ENCODE measurements around the gene YWHAG. TPM values are rescaled to one million over a fixed set of nuclear protein-coding genes. Genes with fewer than 3 reads are reported as not detected.

Gene YWHAG
- total and polyA plus RNA-seq, 9 of the 15 experiments (the other 6 are each of a cell fraction or from before 2014, with no cell fraction given): 30.4 to 246 (median 94.5) TPM

DNA sequence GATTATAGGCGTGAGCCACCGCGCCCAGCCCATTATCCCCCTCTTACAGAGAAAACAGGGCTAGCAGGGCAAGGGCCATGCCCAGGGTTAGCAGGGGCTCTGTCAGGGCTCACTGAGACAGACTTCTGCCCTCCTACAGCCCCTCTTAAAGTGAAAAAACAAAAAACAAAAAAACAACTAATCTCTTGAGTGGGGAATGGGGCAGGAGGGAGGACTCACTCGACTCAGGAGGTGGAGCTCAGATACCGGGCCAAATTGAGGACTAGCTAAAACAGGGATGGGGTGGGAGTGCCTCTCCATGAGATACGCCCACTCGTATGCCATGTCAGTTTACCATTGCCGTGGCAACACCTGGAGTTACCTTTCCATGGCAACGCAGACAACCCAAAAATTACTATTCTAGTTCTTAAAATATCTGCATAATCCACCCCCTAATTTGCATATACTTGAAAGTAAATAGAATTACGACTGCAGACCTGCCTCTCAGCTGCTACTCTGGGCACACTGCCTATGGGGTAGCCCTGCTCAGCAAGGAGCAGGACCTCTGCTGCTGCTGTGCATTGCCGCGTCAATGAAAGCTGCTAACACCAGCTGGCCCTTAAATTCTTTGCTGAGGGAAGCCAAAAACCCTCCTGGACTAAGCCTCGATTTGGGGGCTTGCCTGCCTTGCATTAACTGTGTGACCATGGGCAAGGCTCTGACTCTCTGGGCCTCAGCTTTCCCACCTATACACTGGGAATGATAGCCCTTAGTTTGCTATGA, 37.4 kb upstream of the YWHAG start (continued):
- TF ChIP-seq TRIM28 (IDR thresholded peaks at IDR 0.05) (no peak), ZBTB8A (IDR thresholded peaks at IDR 0.05; ENCODE audit: partially characterized antibody) (no peak), SAP30 (IDR thresholded peaks at IDR 0.05; ENCODE audit: borderline replicate concordance, insufficient read depth, low read depth, low read length, poor library complexity, severe bottlenecking) (no peak), PYGO2 (tag; IDR thresholded peaks at IDR 0.05) (no peak), DPF2 (IDR thresholded peaks at IDR 0.05) (peak; percentile 23; the same call in 1 of the 2 replicates), EP400 (IDR thresholded peaks at IDR 0.05) (peak; percentile 17; the same call in 1 of the 2 replicates)
- TF ChIP-seq, protein P1, sequence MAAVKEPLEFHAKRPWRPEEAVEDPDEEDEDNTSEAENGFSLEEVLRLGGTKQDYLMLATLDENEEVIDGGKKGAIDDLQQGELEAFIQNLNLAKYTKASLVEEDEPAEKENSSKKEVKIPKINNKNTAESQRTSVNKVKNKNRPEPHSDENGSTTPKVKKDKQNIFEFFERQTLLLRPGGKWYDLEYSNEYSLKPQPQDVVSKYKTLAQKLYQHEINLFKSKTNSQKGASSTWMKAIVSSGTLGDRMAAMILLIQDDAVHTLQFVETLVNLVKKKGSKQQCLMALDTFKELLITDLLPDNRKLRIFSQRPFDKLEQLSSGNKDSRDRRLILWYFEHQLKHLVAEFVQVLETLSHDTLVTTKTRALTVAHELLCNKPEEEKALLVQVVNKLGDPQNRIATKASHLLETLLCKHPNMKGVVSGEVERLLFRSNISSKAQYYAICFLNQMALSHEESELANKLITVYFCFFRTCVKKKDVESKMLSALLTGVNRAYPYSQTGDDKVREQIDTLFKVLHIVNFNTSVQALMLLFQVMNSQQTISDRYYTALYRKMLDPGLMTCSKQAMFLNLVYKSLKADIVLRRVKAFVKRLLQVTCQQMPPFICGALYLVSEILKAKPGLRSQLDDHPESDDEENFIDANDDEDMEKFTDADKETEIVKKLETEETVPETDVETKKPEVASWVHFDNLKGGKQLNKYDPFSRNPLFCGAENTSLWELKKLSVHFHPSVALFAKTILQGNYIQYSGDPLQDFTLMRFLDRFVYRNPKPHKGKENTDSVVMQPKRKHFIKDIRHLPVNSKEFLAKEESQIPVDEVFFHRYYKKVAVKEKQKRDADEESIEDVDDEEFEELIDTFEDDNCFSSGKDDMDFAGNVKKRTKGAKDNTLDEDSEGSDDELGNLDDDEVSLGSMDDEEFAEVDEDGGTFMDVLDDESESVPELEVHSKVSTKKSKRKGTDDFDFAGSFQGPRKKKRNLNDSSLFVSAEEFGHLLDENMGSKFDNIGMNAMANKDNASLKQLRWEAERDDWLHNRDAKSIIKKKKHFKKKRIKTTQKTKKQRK (IDR thresholded peaks at IDR 0.05; ENCODE audit: borderline replicate concordance, low read depth, low read length): no peak
- TF ChIP-seq, protein P2, sequence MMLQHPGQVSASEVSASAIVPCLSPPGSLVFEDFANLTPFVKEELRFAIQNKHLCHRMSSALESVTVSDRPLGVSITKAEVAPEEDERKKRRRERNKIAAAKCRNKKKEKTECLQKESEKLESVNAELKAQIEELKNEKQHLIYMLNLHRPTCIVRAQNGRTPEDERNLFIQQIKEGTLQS (IDR thresholded peaks at IDR 0.05): no peak
- TF ChIP-seq, protein P2 (CRISPR knock-in tag; conservative IDR thresholded peaks at IDR 0.05): no peak
- TF ChIP-seq, protein P3, sequence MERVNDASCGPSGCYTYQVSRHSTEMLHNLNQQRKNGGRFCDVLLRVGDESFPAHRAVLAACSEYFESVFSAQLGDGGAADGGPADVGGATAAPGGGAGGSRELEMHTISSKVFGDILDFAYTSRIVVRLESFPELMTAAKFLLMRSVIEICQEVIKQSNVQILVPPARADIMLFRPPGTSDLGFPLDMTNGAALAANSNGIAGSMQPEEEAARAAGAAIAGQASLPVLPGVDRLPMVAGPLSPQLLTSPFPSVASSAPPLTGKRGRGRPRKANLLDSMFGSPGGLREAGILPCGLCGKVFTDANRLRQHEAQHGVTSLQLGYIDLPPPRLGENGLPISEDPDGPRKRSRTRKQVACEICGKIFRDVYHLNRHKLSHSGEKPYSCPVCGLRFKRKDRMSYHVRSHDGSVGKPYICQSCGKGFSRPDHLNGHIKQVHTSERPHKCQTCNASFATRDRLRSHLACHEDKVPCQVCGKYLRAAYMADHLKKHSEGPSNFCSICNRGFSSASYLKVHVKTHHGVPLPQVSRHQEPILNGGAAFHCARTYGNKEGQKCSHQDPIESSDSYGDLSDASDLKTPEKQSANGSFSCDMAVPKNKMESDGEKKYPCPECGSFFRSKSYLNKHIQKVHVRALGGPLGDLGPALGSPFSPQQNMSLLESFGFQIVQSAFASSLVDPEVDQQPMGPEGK (CRISPR knock-in tag; IDR thresholded peaks at IDR 0.05; ENCODE audit: borderline replicate concordance): no peak
- TF ChIP-seq, protein P4, sequence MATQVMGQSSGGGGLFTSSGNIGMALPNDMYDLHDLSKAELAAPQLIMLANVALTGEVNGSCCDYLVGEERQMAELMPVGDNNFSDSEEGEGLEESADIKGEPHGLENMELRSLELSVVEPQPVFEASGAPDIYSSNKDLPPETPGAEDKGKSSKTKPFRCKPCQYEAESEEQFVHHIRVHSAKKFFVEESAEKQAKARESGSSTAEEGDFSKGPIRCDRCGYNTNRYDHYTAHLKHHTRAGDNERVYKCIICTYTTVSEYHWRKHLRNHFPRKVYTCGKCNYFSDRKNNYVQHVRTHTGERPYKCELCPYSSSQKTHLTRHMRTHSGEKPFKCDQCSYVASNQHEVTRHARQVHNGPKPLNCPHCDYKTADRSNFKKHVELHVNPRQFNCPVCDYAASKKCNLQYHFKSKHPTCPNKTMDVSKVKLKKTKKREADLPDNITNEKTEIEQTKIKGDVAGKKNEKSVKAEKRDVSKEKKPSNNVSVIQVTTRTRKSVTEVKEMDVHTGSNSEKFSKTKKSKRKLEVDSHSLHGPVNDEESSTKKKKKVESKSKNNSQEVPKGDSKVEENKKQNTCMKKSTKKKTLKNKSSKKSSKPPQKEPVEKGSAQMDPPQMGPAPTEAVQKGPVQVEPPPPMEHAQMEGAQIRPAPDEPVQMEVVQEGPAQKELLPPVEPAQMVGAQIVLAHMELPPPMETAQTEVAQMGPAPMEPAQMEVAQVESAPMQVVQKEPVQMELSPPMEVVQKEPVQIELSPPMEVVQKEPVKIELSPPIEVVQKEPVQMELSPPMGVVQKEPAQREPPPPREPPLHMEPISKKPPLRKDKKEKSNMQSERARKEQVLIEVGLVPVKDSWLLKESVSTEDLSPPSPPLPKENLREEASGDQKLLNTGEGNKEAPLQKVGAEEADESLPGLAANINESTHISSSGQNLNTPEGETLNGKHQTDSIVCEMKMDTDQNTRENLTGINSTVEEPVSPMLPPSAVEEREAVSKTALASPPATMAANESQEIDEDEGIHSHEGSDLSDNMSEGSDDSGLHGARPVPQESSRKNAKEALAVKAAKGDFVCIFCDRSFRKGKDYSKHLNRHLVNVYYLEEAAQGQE (IDR thresholded peaks at IDR 0.05; ENCODE audit: borderline replicate concordance): 0 out of 2 replicates have a peak, but pooled peaks have one; percentile 4
- TF ChIP-seq, protein P4 (CRISPR knock-in tag; IDR thresholded peaks at IDR 0.05; ENCODE audit: low read depth): no peak
